Ishikawa (cell line): ENCODE results near the gene UBAC2.

Experiments used
- CEBPB ChIP-seq: IDR thresholded peaks from 2 replicates; pipeline ENCODE4 v1.6.1; 2012
- CREB1 ChIP-seq: IDR thresholded peaks from 2 replicates; pipeline ENCODE4 v1.6.1; 2012; ENCODE audit warnings: low read depth
- EGR1 ChIP-seq: IDR thresholded peaks from 2 replicates; pipeline ENCODE4 v1.6.1; 2012
- EP300 ChIP-seq: IDR thresholded peaks from 2 replicates; pipeline ENCODE4 v1.6.1; 2012; ENCODE audit warnings: borderline replicate concordance
- FOXM1 ChIP-seq: IDR thresholded peaks from 2 replicates; pipeline ENCODE4 v1.6.1; 2012; ENCODE audit warnings: low read depth, borderline replicate concordance
- NFIC ChIP-seq: IDR thresholded peaks from 2 replicates; pipeline ENCODE4 v1.6.1; 2012
- RAD21 ChIP-seq: IDR thresholded peaks from 2 replicates; pipeline ENCODE4 v1.6.1; 2012; ENCODE audit warnings: low read depth
- REST ChIP-seq: IDR thresholded peaks from 2 replicates; pipeline ENCODE4 v1.6.1; 2012; ENCODE audit warnings: low read depth, mild to moderate bottlenecking
- TAF1 ChIP-seq: IDR thresholded peaks from 2 replicates; pipeline ENCODE4 v1.6.1; 2012; ENCODE audit warnings: low read depth, mild to moderate bottlenecking
- TCF12 ChIP-seq: IDR thresholded peaks from 2 replicates; pipeline ENCODE4 v1.6.1; 2012; ENCODE audit warnings: low read depth
- TEAD4 ChIP-seq: IDR thresholded peaks from 2 replicates; pipeline ENCODE4 v1.6.1; 2012
- YY1 ChIP-seq: IDR thresholded peaks from 2 replicates; pipeline ENCODE4 v1.6.1; 2012; ENCODE audit warnings: low read depth
- TF ChIP-seq, protein P1 (sequence below): IDR thresholded peaks from 2 replicates; pipeline ENCODE4 v1.6.1; 2012
- TF ChIP-seq, protein P2 (sequence below): IDR thresholded peaks from 2 replicates; pipeline ENCODE4 v1.6.1; 2012

- TF ChIP-seq CREB1 (no peak), REST (no peak), YY1 (no peak), TAF1 (no peak), RAD21 (no peak), FOXM1 (no peak), NFIC (no peak), CEBPB (no peak), TCF12 (no peak), EP300 (no peak), EGR1 (no peak), TEAD4 (no peak)
- TF ChIP-seq, protein P1, sequence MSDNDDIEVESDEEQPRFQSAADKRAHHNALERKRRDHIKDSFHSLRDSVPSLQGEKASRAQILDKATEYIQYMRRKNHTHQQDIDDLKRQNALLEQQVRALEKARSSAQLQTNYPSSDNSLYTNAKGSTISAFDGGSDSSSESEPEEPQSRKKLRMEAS, result no peak
- TF ChIP-seq, protein P2, sequence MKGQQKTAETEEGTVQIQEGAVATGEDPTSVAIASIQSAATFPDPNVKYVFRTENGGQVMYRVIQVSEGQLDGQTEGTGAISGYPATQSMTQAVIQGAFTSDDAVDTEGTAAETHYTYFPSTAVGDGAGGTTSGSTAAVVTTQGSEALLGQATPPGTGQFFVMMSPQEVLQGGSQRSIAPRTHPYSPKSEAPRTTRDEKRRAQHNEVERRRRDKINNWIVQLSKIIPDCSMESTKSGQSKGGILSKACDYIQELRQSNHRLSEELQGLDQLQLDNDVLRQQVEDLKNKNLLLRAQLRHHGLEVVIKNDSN, result no peak
Measured at GRCh38 chr13:99256709-99257108, 56.1 kb downstream of the UBAC2 start.
